ENCODE data around the gene IRF3. TPM values are rescaled to one million over a fixed set of nuclear protein-coding genes. Genes with fewer than 3 reads are reported as not detected.

IRF3 gene
- total and polyA plus RNA-seq, 2 of the 4 experiments (the other 2 are of a cell fraction), result 39.6 to 65.2 TPM

GRCh38 chr19:49631610-49632192 is 34.0 kb downstream of the IRF3 start:
- POLR2A ChIA-PET (ENCODE audit: unreplicated experiment), result no interaction called here
- Histone ChIP-seq H3K4me2 (ENCODE audit: low read depth, low read length) (no peak overlapping the region), H3K18ac (ENCODE audit: low read depth, low read length) (no peak overlapping the region), H3K56ac (ENCODE audit: extremely low read depth, insufficient read depth, low read length) (no peak overlapping the region), H3K27me3 (ENCODE audit: control insufficient read depth, insufficient read depth, low read length) (no peaks in the 10 kb centered on the region), H3K14ac (replicated peaks; ENCODE audit: low read depth, low read length) (0 out of 2 replicates have a peak overlapping the region, but pooled peaks have one; percentile 8), H3K79me1 (ENCODE audit: low read depth in 1 of 2, low read length in 2 of 2) (peaks cover 0 to 29% of the 10 kb centered on the region in 2 experiments; a peak in 2 of 4 replicates), H2BK15ac (ENCODE audit: low read depth, low read length) (no peak overlapping the region), H3K27ac (ENCODE audit: insufficient read depth, low read length) (no peak overlapping the region), H4K8ac (ENCODE audit: low read depth in 2 of 2, low read length in 2 of 2) (no peak overlapping the region), H4K5ac (ENCODE audit: low read depth, low read length) (no peak overlapping the region), H2AFZ (replicated peaks; ENCODE audit: low read length, poor library complexity) (no peak overlapping the region), H2BK120ac (ENCODE audit: low read depth, low read length) (no peak overlapping the region), H2BK20ac (ENCODE audit: low read depth, low read length) (no peak overlapping the region), H3K9ac (ENCODE audit: low read depth, low read length) (no peak overlapping the region), H4K91ac (ENCODE audit: insufficient read depth, low read depth, low read length) (no peak overlapping the region), H3K36me3 (ENCODE audit: control insufficient read depth, insufficient read depth, low read length) (peaks cover 23% of the 10 kb centered on the region), H2AK9ac (replicated peaks; ENCODE audit: low read depth, low read length, poor library complexity) (no peak overlapping the region), H3K23ac (ENCODE audit: low read depth, low read length) (0 out of 2 replicates have a peak overlapping the region, but pooled peaks have one; percentile 8), H2BK5ac (ENCODE audit: low read depth, low read length, poor library complexity, severe bottlenecking) (no peak overlapping the region), H3K4ac (ENCODE audit: low read depth, low read length) (no peak overlapping the region), H3K4me3 (ENCODE audit: insufficient read depth, low read depth, low read length) (no peak overlapping the region), H3K4me1 (ENCODE audit: control insufficient read depth, insufficient read depth, low read length) (peaks cover 2% of the 10 kb centered on the region; the same call in 1 of the 2 replicates), H3K9me3 (ENCODE audit: control insufficient read depth, insufficient read depth, low read length) (no peaks in the 10 kb centered on the region), H3K9me1 (ENCODE audit: insufficient read depth, low read length) (peaks cover 9% of the 10 kb centered on the region; the same call in 1 of the 2 replicates), H4K20me1 (ENCODE audit: insufficient read depth, low read length) (no peaks in the 10 kb centered on the region), H2AK5ac (ENCODE audit: low read depth, low read length) (no peak overlapping the region)
- ATAC-seq (ENCODE audit: low read depth) (no peak), DNase-seq (no peak)
- TF ChIP-seq MXI1 (IDR thresholded peaks at IDR 0.05; ENCODE audit: borderline replicate concordance, low read depth, low read length), result no peak
- TF ChIP-seq POLR2A (IDR thresholded peaks at IDR 0.05; ENCODE audit: low read depth, low read length), result no peak
- no peak for TF ChIP-seq USF2 (IDR thresholded peaks at IDR 0.05; ENCODE audit: low read depth, low read length)
- no peak for TF ChIP-seq CEBPB (IDR thresholded peaks at IDR 0.05; ENCODE audit: low read depth, low read length)
- no peak for TF ChIP-seq NFE2L2 (IDR thresholded peaks at IDR 0.05; ENCODE audit: low read depth, low read length)
- no peak for TF ChIP-seq MAZ (IDR thresholded peaks at IDR 0.05; ENCODE audit: borderline replicate concordance, low read depth, low read length)
- TF ChIP-seq FOS (IDR thresholded peaks at IDR 0.05; ENCODE audit: low read depth, low read length), result no peak
- no peak for TF ChIP-seq CHD1 (IDR thresholded peaks at IDR 0.05; ENCODE audit: low read depth, low read length)
- TF ChIP-seq CTCF (conservative IDR thresholded peaks at IDR 0.05; ENCODE audit: low read depth, low read length), result no peak
- TF ChIP-seq SMC3 (IDR thresholded peaks at IDR 0.05; ENCODE audit: low read depth, low read length), result no peak
- no peak for TF ChIP-seq BHLHE40 (IDR thresholded peaks at IDR 0.05; ENCODE audit: low read depth, low read length)
- TF ChIP-seq MAFK (IDR thresholded peaks at IDR 0.05; ENCODE audit: low read depth, low read length), result no peak
- dilution Hi-C loops (cut with HindIII; ENCODE audit: low sequenced_read_pairs, unreplicated experiment) (no loop called here), intact Hi-C loops (cut with micrococcal nuclease) (no loop called here), in situ Hi-C loops (cut with MboI; ENCODE audit: low sequenced_read_pairs) (no loop called here)
- 92% methylated on average over 8 of the region's 19 CpGs; no CpG with 5 or more reads in 1 of the 2 experiments for WGBS, 2 experiments (ENCODE audit: extremely low coverage in 2 of 2, insufficient read length in 1 of 2)
- CTCF ChIA-PET, result interaction anchor here (0.6 to 1.0 kb wide), 3 partner anchors 8 to 158 kb away, joined by 3 to 4 read pairs (median 3); partner anchors contain the start of gene FLT3LG
- BruUV-seq (replicated peaks), result no TSS peak

Measured in IMR-90 (cell line).